Lung (tissue), 12 donors: Measurements from ENCODE around the gene KLK10. TPM values are rescaled to one million over a fixed set of nuclear protein-coding genes. Genes with fewer than 3 reads are reported as not detected.

ENCODE experiments used
- ATAC-seq: fragments of 200-7000 bp; cut with Tn5 transposase; one replicate; pipeline ENCODE4 v1.9.1; 2020; ENCODE audit warnings: moderate number of reproducible peaks; ENCODE audit not compliant: insufficient read depth, low FRiP score
- DNase-seq, 3 donors: peaks; one replicate each; pipeline ENCODE4 v3.0.0-alpha.2; 2013 to 2017
- H3K27ac ChIP-seq, 2 donors: one replicate each; pipeline ENCODE4 v1.5.1; 2013; ENCODE audit warnings: mild to moderate bottlenecking in 2 of 2, moderate library complexity in 2 of 2, control low read depth in 1 of 2, inconsistent platforms in 1 of 2, low read depth in 1 of 2, low read length in 1 of 2
- H3K27me3 ChIP-seq, 3 donors: one replicate each; pipeline ENCODE4 v1.5.1; 2013; ENCODE audit warnings: low read length in 2 of 3; ENCODE audit not compliant: control insufficient read depth in 3 of 3, insufficient read depth in 3 of 3
- H3K36me3 ChIP-seq, 4 donors: one replicate each; pipeline ENCODE4 v1.5.1; 2013; ENCODE audit warnings: low read length in 4 of 4, mild to moderate bottlenecking in 1 of 4, moderate library complexity in 1 of 4; ENCODE audit not compliant: control insufficient read depth in 4 of 4, insufficient read depth in 4 of 4
- H3K4me1 ChIP-seq, 5 donors: one replicate each; pipeline ENCODE4 v1.5.1; 2013; ENCODE audit warnings: low read length in 5 of 5, mild to moderate bottlenecking in 2 of 5, moderate library complexity in 1 of 5; ENCODE audit not compliant: control insufficient read depth in 5 of 5, insufficient read depth in 5 of 5
- H3K4me3 ChIP-seq: one replicate; pipeline ENCODE4 v1.5.1; 2013; ENCODE audit warnings: mild to moderate bottlenecking, control low read depth, moderate library complexity
- H3K9ac ChIP-seq, 2 donors: one replicate each; pipeline ENCODE4 v1.5.1; 2013; ENCODE audit warnings: low read length in 2 of 2, control low read depth in 1 of 2; ENCODE audit not compliant: insufficient read depth in 1 of 2
- H3K9me3 ChIP-seq, 4 donors: one replicate each; pipeline ENCODE4 v1.5.1; 2013; ENCODE audit warnings: low read length in 3 of 4, mild to moderate bottlenecking in 1 of 4, moderate library complexity in 1 of 4; ENCODE audit not compliant: control insufficient read depth in 4 of 4, insufficient read depth in 3 of 4
- WGBS, 2 donors: extraction: QIAGEN DNeasy Blood & Tissue Kit; methylation state at CpG; one replicate each; pipeline ENCODE4 v1.1.7; 2013; 5-methylcytosine and 5-hydroxymethylcytosine counted together
- polyA plus RNA-seq, 2 donors: library from polyadenylated mRNA; stranded (reverse); fragments of 200-250 nt; gene quantifications; one replicate each; pipeline ENCODE4 v1.2.1, GENCODE V29; 2013
- total RNA-seq, 2 donors: library from RNA; depleted of rRNA in 1 of 2; stranded (reverse); fragments of >200 nt in 1 of 2; gene quantifications; one replicate each; pipeline ENCODE4 v1.2.1, GENCODE V29; 2014 to 2021
- TF ChIP-seq, protein P1 (sequence below): IDR thresholded peaks from 2 replicates; pipeline ENCODE4 v1.5.1; 2012; ENCODE audit warnings: mild to moderate bottlenecking; ENCODE audit errors: control extremely low read depth, extremely low read depth
- donor health status: control.
- donor health status: control.
- donor health status: Bipolar disorder and iron deficiency.
- donor health status: healthy.
- donor health status: DM: yes; HTN: yes; CAD: no.

KLK10 gene
- total and polyA plus RNA-seq, 4 donors = 9.8 to 34.2 (median 19.9) TPM

DNA sequence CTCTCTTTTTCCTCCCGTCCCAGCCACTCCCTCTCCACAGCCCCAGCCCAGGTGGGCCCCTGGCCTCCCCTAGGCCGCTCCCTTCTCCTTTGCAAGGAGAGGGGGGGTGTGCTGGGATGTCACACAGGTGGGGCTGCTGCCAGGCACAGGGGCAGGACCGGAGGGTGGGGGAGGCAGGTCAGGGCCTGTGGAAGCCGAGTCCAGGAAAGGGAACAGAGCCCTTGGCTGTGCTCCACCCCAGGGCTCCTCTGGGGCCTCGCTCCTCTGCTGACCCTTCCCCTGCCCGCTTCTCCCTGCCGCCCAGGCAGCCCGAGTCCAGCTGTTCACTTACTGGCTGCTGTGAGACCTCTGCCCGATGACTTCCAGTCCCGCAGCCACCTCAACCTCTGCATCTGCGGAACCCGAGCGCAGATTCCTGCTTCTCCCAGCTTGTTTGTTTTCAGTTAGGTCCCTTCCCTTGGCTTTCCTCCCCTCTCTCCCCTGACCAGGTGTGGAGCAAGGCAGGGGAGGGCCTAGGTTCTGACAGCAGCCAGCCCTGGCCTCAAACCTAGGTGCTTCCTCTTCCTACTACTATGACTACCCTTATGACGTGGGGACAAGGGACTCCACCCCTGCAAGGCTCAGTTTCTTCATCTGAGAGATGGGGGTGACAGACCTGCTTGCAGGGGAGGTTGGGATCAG lies 7.8 kb upstream of the KLK10 start:
- H3K4me3 ChIP-seq = no peak overlapping the region
- H3K9me3 ChIP-seq = peaks cover 0 to 11% (median 0%) of the 10 kb centered on the region in 4 donors
- ATAC-seq = no peak
- H3K27ac ChIP-seq = no peak overlapping the region
- no peak overlapping the region for H3K9ac ChIP-seq
- 39 to 53% methylated on average over 14 of the region's 14 CpGs for WGBS, 2 donors
- DNase-seq = no peak
- H3K4me1 ChIP-seq = no peaks in the 10 kb centered on the region
- TF ChIP-seq, protein P1, sequence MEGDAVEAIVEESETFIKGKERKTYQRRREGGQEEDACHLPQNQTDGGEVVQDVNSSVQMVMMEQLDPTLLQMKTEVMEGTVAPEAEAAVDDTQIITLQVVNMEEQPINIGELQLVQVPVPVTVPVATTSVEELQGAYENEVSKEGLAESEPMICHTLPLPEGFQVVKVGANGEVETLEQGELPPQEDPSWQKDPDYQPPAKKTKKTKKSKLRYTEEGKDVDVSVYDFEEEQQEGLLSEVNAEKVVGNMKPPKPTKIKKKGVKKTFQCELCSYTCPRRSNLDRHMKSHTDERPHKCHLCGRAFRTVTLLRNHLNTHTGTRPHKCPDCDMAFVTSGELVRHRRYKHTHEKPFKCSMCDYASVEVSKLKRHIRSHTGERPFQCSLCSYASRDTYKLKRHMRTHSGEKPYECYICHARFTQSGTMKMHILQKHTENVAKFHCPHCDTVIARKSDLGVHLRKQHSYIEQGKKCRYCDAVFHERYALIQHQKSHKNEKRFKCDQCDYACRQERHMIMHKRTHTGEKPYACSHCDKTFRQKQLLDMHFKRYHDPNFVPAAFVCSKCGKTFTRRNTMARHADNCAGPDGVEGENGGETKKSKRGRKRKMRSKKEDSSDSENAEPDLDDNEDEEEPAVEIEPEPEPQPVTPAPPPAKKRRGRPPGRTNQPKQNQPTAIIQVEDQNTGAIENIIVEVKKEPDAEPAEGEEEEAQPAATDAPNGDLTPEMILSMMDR = no peak
- no peaks in the 10 kb centered on the region for H3K36me3 ChIP-seq
- peaks cover 0 to 8% (median 3%) of the 10 kb centered on the region in 3 donors for H3K27me3 ChIP-seq

- H3K9ac ChIP-seq = no peak within 1 kb of the TSS
- WGBS, 2 donors = 77 to 88% methylated on average over 11 of the region's 11 CpGs
- H3K4me3 ChIP-seq = no peak within 1 kb of the TSS
- no peak for DNase-seq
- H3K4me1 ChIP-seq = no peaks in the 10 kb centered on the region
- no peaks in the 10 kb centered on the region for H3K36me3 ChIP-seq
- H3K27ac ChIP-seq = no peak within 1 kb of the TSS
- H3K27me3 ChIP-seq = peaks cover 0 to 8% (median 3%) of the 10 kb centered on the region in 3 donors
- ATAC-seq = peak; percentile 51
- TF ChIP-seq, protein P1 = no peak
- H3K9me3 ChIP-seq = peaks cover 0 to 11% (median 0%) of the 10 kb centered on the region in 4 donors
Observed at GRCh38 chr19:51026554-51026831, 7.0 kb upstream of the KLK10 start, which contains the start of gene KLK11. TSS of gene KLK11 (minus strand) at chr19:51026616. CDS start at chr19:51025631, 985 bp downstream.

- no peaks in the 10 kb centered on the region for H3K36me3 ChIP-seq
- H3K27ac ChIP-seq = no peak overlapping the region
- DNase-seq (peak in 2 of 3 donors; percentile 11 to 21), ATAC-seq (no peak)
- H3K9ac ChIP-seq = no peak overlapping the region
- TF ChIP-seq, protein P1 = no peak
- 57 to 68% methylated on average over 18 of the region's 18 CpGs for WGBS, 2 donors
- H3K9me3 ChIP-seq = peaks cover 0 to 11% (median 0%) of the 10 kb centered on the region in 4 donors
- H3K4me1 ChIP-seq = no peaks in the 10 kb centered on the region
- peaks cover 3 to 8% (median 4%) of the 10 kb centered on the region in 3 donors for H3K27me3 ChIP-seq
- H3K4me3 ChIP-seq = no peak overlapping the region
Observed at GRCh38 chr19:51025809-51026553, 6.5 kb upstream of the KLK10 start.
